ENCODE measurements around the gene CHD6.

DNA sequence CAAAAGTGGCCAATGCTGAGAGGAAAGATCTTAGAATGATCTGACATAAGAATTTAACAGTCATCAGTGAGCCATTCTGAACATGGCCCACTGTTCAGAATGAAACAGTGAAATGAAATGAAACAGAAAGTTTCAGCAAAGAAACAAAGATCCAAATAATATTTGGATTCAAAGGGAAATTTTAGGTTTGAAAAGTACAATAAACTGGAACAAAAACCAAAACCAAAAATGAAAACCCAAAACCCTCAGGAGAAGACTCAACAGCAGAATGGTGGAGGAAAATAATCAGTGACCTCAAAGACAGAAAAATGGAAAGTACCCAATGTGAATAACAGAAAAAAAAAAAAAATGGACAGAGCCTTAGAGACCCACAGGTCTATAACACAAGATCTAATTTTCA lies 185.4 kb downstream of the CHD6 start:
- no peak for TF ChIP-seq YY1 (IDR thresholded peaks at IDR 0.05; ENCODE audit: insufficient read depth, insufficient read length)
- no peak for TF ChIP-seq ZNF274 (IDR thresholded peaks at IDR 0.05; ENCODE audit: low read depth, low read length)

Data from NT2/D1 (cell line).